ENCODE data around the gene ACTL7A.

- TF ChIP-seq POLR2A (IDR thresholded peaks at IDR 0.05; ENCODE audit: low read depth, low read length) (no peak), POLR2AphosphoS5 (IDR thresholded peaks at IDR 0.05; ENCODE audit: low read depth, low read length) (no peak), TAF1 (IDR thresholded peaks at IDR 0.05; ENCODE audit: low read depth, low read length) (no peak), SPI1 (IDR thresholded peaks at IDR 0.05; ENCODE audit: low read depth, low read length) (no peak), POU2F2 (IDR thresholded peaks at IDR 0.05; ENCODE audit: low read depth, low read length) (no peak), PAX5 (IDR thresholded peaks at IDR 0.05; ENCODE audit: insufficient read depth, low read length, severe bottlenecking) (no peak)
Observed at GRCh38 chr9:108816037-108816436, 46.0 kb upstream of the ACTL7A start.

Measured in GM12891 (cell line).